ENCODE measurements around the gene TET1.
"Not testable (repeated sequence)": the region's sequence is repeated elsewhere in the genome, so short reads cannot be mapped to it uniquely, and the experiment has no call there.

The TET1 gene

DNA sequence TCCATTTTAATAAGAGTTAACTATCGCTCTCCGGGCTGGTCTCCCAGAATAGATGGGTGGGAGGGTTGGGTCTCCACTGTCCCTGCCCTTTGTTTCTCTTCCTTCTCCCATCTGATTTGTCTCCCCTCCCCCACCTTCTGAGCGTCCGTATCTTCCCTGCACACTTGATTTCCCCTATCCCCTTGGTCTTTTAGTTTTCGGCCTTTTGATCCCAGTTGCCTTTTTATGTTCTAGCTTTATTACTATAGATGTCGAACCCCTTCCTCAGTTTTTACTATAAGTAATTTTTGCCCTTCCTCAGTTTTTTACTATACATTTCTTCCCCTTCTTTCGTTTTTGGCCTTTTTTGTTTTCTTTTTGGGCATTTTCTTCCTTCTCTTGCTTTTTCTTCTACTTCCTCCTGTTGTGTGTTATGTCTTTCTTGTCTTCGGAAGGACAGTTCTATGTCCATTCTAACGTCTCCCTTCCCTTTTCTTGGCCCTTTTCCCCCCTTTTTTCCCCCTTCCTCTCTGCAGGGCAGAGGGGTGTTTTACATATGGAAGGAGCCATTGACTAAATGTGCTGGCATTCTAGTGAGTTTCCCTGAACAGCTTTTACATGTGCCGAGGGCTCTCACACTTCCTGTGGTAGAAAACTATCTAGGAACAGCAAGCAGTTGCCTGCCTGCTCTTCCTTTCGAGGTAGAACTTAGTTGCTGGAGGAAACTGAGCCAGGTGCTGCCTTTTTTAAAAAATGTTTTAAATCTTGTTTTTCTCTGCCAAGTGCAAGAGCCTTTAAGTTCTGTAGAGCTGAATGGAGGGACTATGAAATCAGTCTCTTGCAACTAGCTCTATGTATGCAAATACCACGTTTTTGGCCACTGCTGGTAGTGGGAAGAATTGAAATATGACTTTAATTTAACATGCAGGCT, 2.8 kb downstream of the TET1 start:
- no peak for DNase-seq (ENCODE audit: low read depth in 2 of 2)

DNA sequence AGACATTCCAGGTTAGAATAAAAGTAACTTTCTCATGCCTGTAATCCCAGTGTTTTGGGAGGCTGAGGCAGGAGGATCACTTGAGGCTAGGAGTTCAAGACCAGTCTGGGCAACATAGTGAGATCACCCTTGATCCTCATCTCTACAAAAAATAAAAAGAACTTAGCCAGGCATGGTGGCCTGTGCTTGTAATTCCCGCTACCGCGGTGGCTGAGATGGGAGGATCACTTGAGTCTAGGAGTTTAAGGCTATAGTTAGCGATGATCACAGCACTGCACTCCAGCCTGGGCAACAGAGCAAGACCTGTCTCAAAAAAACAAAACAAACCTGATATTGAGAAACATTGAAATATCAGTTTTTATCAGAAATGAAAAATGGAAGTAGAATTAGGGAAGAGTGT, 4.6 kb downstream of the TET1 start:
- DNase-seq (ENCODE audit: low read depth in 2 of 2) = no peak

GRCh38 chr10:68565658-68566057, 5.5 kb downstream of the TET1 start:
- no peak for DNase-seq (ENCODE audit: low read depth in 2 of 2)

GRCh38 chr10:68566351-68566750, 6.2 kb downstream of the TET1 start:
- DNase-seq (ENCODE audit: low read depth in 2 of 2) = no peak

DNA sequence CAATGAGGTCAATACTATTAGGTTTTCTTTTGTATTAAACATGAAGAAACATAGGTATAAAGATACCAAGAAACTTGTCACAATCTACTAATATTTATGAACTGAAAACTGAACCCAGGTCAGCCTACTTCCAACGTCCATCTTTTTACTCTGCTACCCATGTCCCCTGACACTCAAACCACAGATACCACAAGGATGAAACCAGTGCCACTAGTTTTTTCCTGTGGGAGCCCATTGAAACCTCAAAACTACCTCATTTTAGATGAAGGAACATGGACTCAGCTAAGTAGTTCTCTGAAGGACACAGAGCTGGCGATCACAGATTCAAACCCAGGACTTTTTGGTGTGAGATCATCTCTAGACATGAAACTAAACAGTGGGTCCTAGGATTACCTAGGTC, 6.8 kb downstream of the TET1 start:
- no peak for DNase-seq (ENCODE audit: low read depth in 2 of 2)

DNA sequence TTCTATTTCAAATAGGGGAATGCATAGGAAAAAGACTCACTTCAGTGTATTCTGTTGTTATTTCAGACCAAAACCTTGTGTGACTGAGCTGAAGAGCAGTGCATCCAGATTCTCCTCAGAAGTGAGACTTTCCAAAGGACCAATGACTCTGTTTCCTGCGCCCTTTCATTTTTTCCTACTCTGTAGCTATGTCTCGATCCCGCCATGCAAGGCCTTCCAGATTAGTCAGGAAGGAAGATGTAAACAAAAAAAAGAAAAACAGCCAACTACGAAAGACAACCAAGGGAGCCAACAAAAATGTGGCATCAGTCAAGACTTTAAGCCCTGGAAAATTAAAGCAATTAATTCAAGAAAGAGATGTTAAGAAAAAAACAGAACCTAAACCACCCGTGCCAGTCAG, 12.0 kb downstream of the TET1 start:
- DNase-seq (ENCODE audit: low read depth in 2 of 2) = no peak

- DNase-seq (ENCODE audit: low read depth in 2 of 2) = no peak
Observed at GRCh38 chr10:68574051-68574450, 13.9 kb downstream of the TET1 start.

- DNase-seq (ENCODE audit: low read depth in 2 of 2) = no peak
Observed at GRCh38 chr10:68576118-68576517, 16.0 kb downstream of the TET1 start.

GRCh38 chr10:68578974-68579373, 18.8 kb downstream of the TET1 start:
- no peak for DNase-seq (ENCODE audit: low read depth in 2 of 2)

- not testable (repeated sequence) for DNase-seq (ENCODE audit: low read depth in 2 of 2)
Observed at GRCh38 chr10:68584187-68584586, 24.1 kb downstream of the TET1 start.

DNA sequence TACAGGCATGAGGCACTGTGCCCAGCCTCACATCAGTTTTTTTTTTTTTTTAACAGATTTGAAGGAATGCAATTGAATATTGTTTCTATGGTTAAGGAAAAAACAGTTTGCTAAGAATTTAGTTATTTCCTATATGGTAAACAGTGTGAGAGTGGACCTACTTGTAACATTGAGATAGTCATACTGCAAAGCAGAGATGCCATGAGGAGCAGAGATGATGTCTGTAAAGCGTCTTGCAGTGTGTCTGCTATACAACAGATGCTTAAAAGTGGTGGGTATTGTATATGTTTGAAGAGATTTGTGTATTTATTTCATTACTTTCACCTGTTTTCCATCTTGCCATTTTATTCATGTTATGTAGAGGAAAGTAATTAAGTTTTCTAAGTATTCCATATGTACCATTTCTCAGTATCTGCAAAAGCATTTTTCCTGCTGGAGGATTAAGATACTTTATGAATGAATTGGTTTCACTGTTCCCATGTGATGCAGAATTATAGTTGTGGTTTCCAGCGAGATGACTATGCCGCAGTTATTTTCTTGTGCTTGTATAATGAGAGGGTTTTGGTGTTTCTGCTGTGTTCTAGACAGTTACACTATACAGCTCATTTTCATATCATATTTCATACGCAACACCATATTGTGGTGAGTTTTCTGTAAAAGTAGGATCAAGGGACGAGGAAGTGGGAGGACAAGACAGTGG, 26.6 kb downstream of the TET1 start:
- peak in 1 of 2 experiments; percentile 41 for DNase-seq (ENCODE audit: low read depth in 2 of 2)

GRCh38 chr10:68594405-68594804, 34.3 kb downstream of the TET1 start:
- no peak for DNase-seq (ENCODE audit: low read depth in 2 of 2)

GRCh38 chr10:68595513-68595912, 35.4 kb downstream of the TET1 start:
- no peak for DNase-seq (ENCODE audit: low read depth in 2 of 2)

DNA sequence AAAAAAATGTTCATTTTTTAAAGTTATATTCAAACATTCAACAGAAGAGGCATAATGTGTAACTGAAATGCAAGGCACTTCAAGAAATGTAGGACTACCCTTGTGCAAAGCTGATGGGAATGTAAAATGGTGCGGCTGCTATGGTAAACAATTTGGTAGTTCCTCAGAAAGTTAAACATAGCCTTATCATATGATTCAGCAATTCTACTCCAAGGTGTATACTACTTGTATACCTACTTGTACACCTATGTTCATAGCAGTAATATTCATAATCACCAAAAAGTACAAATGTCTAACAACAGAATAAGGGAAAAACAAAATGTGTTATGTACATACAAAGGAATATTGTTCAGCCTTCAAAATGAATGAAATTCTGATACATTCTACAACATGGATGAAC, 37.3 kb downstream of the TET1 start:
- no peak for DNase-seq (ENCODE audit: low read depth in 2 of 2)

DNA sequence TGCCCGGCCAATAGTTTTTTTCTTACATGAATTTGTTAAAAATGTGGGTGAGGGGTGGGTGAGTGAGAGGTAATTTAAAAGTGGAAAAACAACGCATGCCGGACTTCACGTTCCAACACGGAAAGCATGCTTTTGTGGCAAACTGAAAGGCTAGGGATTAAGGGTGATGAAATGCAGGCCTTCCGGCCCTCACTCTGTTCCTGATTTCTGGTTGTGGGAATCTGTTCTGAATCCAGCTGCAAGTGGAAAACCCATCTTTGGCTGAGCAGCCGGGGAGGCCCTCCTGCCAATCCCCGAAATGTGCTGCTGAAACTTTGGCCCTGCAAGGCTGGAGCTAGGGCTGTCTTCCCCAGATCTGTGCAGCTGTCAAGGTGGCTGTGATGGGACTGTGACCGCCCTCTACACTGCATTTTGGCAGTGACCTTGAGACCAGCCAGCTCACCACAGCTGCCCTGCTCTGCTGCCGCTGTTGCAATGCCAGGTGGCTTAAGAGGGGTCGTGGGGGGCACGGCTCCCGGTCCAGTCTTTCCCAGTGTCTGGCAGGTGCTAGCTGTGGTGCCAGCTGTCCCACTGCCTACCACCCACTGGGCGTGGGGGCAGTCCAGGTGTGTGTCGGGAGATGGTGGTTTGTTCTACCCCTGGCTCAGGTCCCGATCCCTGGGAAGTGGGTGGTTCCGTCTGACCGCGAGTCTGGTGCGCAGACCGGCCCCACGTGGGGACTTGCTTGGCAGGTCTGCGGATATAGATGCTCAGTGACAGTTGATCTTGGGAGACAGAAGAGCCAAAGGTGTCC, 39.0 kb downstream of the TET1 start:
- peak; percentile 62 to 67 for DNase-seq (ENCODE audit: low read depth in 2 of 2)

DNA sequence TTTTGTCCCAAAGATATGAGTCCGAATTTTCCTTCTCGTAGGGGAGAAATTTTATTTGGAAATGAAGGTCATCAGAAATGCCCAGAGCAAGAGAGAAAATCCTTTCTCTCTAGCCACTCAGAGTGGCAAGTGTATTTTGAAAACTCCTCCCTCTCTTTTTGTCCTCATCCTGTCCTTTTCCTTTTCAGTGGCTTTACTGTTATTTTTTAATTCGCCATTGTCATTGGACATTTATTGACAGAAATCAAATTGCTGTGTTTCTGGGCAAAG, 39.6 kb downstream of the TET1 start:
- no peak for DNase-seq (ENCODE audit: low read depth in 2 of 2)

- DNase-seq (ENCODE audit: low read depth in 2 of 2) = peak; percentile 78 to 80
Observed at GRCh38 chr10:68600041-68600778, 40.1 kb downstream of the TET1 start.

DNA sequence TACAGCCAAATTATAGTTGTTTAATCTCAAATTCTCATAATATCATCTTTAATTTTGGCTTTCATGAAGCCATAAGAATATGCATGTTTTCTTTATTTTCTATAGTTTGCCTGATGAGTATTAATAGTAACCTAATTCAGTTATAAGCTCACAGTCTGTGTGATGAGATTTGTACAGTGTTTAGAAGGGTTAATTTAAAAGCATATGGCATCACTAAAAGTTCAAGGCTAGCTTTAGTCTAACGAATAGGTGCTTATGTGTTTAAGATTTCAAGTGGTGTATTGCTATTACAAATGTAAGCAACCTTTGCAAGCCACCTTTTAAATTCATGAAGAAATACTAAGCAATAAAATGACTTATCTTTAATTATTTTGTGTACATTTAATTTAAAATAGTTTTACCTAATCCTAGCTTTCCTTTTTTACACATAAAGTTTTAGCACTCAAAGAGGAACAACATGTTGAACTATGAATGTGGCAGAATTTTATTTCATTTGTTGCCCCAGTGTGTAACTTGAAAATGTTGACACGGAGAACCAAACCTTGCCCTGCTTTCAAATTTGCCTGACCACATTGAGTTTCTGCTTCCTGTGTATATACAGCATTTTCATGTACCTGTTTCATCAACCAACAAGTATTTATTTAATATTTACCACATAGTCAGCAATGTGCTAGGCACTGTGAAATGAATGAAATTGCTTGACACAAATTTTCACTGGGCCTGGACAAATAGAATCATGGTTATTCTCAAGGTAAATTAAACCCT, 41.5 kb downstream of the TET1 start:
- DNase-seq (ENCODE audit: low read depth in 2 of 2) = no peak

- DNase-seq (ENCODE audit: low read depth in 2 of 2) = no peak
Observed at GRCh38 chr10:68602434-68602833, 42.3 kb downstream of the TET1 start.

DNA sequence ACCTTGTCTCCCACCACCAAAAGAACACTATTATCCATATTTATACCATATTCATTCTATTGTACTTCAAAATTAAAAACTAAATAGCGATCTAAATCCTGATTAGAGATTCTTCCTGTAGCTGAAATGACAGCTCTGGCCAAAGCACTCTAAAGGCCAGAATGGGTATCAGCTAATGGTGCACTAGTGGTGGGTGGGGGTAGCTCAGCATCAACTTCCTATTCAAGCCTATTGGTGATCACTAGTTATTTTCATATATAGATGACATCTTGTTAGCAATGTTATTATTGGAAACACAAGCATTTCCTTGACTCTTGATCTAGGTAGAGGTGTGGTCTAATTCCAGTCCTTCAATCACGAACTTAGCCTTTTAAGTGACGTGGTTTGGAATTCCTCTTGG, 43.6 kb downstream of the TET1 start:
- no peak for DNase-seq (ENCODE audit: low read depth in 2 of 2)

GRCh38 chr10:68604441-68604840, 44.3 kb downstream of the TET1 start:
- DNase-seq (ENCODE audit: low read depth in 2 of 2) = no peak
